A673 (cell line): ENCODE data around the gene SIRT2. TPM values are rescaled to one million over a fixed set of nuclear protein-coding genes. Genes with fewer than 3 reads are reported as not detected.
A peak's percentile ranks its signal among the peaks of the same experiment; 100 is the strongest.

Source experiments
- BruUV-seq: library from RNA; stranded (reverse); fragments of 400-500 nt; replicated peaks from 2 replicates; lab custom pipeline; 2021; lab: Mats Ljungman, UMichigan
- CTCF ChIA-PET: fragments of 300-600 bp; sonication (Branson Sonifier 250); formaldehyde crosslinking; loops from one replicate; lab custom pipeline; 2022; ENCODE audit warnings: antibody characterized with exemption; lab: Charles Lee
- POLR2A ChIA-PET: fragments of 300-600 bp; sonication (Branson Sonifier 250); formaldehyde crosslinking; loops from one replicate; lab custom pipeline; 2022; ENCODE audit warnings: antibody characterized with exemption; ENCODE audit not compliant: low non-redundant PET; lab: Charles Lee
- DNase-seq: peaks from one replicate; pipeline ENCODE4 v3.0.0-alpha.2; 2015; ENCODE audit warnings: low spot score
- H3K27ac ChIP-seq: fragments of 200-600 bp; sonication (generic); 2 replicates; pipeline ENCODE4 v1.5.1; 2016; ENCODE audit warnings: mixed run types, low read depth, mild to moderate bottlenecking, mixed read lengths, antibody characterized with exemption, low read length; ENCODE audit not compliant: poor library complexity, severe bottlenecking
- H3K27me3 ChIP-seq: fragments of 200-600 bp; sonication (generic); replicated peaks from 2 replicates; pipeline ENCODE4 v1.6.1; 2017; ENCODE audit warnings: mixed run types, low read depth, mild to moderate bottlenecking, mixed read lengths, antibody characterized with exemption, low read length; ENCODE audit not compliant: insufficient read depth, poor library complexity
- H3K36me3 ChIP-seq: fragments of 200-600 bp; sonication (generic); 2 replicates; pipeline ENCODE4 v1.6.1; 2016; ENCODE audit warnings: mixed run types, mild to moderate bottlenecking, mixed read lengths, antibody characterized with exemption, low read length; ENCODE audit not compliant: insufficient read depth, poor library complexity, severe bottlenecking
- H3K4me1 ChIP-seq: fragments of 200-600 bp; sonication (generic); 2 replicates; pipeline ENCODE4 v1.6.1; 2017; ENCODE audit warnings: mixed run types, mild to moderate bottlenecking, mixed read lengths, antibody characterized with exemption, low read length; ENCODE audit not compliant: insufficient read depth, poor library complexity, severe bottlenecking
- H3K4me3 ChIP-seq: fragments of 200-600 bp; sonication (generic); 2 replicates; pipeline ENCODE4 v1.5.1; 2016; ENCODE audit warnings: low read depth, mixed run types, mild to moderate bottlenecking, mixed read lengths, low read length; ENCODE audit not compliant: poor library complexity, severe bottlenecking
- H3K9me3 ChIP-seq: fragments of 200-600 bp; sonication (generic); 2 replicates; pipeline ENCODE4 v1.6.1; 2016; ENCODE audit warnings: mixed run types, low read depth, mild to moderate bottlenecking, mixed read lengths, antibody characterized with exemption, low read length; ENCODE audit not compliant: poor library complexity, severe bottlenecking
- EZH2 ChIP-seq: fragments of 200-600 bp; sonication (generic); IDR thresholded peaks from 2 replicates; pipeline ENCODE4 v1.6.1; 2017; ENCODE audit warnings: borderline replicate concordance, low read depth, mild to moderate bottlenecking, mixed read lengths, antibody characterized with exemption, low read length; ENCODE audit not compliant: poor library complexity, severe bottlenecking
- intact Hi-C: fragments of 100-400 bp; cut with micrococcal nuclease; formaldehyde crosslinking; loops from one replicate; pipeline ENCODE4 v1.10.0; 2022; ENCODE audit not compliant: unreplicated experiment
- total RNA-seq: library from RNA; stranded (reverse); gene quantifications from 2 replicates; pipeline ENCODE4 v1.2.3, GENCODE V29; 2021
- TF ChIP-seq, protein P1 (sequence below): fragments of 300-800, 200-600 bp; sonication (generic); conservative IDR thresholded peaks from 2 replicates; pipeline ENCODE4 v1.5.1; 2017; ENCODE audit warnings: low read depth, mild to moderate bottlenecking, antibody characterized with exemption, low read length, moderate library complexity, mixed read lengths

The SIRT2 gene
- total RNA-seq, 1 experiment from 2014 or later, result 32.2 TPM

DNA sequence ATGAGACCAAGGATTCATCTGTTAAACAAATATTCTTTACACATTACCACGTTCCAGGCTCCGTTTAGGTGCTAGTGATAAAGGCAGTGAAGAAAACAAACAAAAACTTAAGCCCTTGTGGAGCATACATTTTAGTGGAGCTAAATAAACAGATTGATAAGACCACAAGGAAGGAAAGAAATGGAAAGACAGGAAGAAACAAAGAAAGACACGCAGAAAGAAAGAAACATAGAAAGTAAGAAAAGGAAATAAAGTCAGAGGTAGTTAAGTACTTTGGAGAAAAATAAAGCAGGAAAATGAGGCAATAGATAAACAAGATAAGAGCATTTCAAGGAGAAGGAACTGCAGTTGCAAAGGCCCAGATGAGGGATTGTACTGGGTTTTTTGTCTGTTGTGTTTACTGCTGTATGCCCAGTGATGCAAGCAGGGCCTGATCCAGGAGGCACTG lies 1.3 kb upstream of the SIRT2 start:
- intact Hi-C loops, result no loop called here
- TF ChIP-seq, protein P1, sequence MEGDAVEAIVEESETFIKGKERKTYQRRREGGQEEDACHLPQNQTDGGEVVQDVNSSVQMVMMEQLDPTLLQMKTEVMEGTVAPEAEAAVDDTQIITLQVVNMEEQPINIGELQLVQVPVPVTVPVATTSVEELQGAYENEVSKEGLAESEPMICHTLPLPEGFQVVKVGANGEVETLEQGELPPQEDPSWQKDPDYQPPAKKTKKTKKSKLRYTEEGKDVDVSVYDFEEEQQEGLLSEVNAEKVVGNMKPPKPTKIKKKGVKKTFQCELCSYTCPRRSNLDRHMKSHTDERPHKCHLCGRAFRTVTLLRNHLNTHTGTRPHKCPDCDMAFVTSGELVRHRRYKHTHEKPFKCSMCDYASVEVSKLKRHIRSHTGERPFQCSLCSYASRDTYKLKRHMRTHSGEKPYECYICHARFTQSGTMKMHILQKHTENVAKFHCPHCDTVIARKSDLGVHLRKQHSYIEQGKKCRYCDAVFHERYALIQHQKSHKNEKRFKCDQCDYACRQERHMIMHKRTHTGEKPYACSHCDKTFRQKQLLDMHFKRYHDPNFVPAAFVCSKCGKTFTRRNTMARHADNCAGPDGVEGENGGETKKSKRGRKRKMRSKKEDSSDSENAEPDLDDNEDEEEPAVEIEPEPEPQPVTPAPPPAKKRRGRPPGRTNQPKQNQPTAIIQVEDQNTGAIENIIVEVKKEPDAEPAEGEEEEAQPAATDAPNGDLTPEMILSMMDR, result no peak
- no peak for TF ChIP-seq EZH2
- Histone ChIP-seq H3K4me3 (peak overlapping the region; percentile 69), H3K36me3 (peaks cover 8% of the 10 kb centered on the region), H3K4me1 (peaks cover 4% of the 10 kb centered on the region), H3K27me3 (no peaks in the 10 kb centered on the region), H3K9me3 (no peaks in the 10 kb centered on the region), H3K27ac (peak overlapping the region; percentile 86)
- POLR2A ChIA-PET, result no interaction called here
- no peak for DNase-seq
- BruUV-seq, result no TSS peak
- CTCF ChIA-PET, result interaction anchor here (1.1 to 1.6 kb wide), 2 partner anchors 13 to 498 kb away, joined by 5 to 7 read pairs; partner anchors contain the start of gene FAM98C

DNA sequence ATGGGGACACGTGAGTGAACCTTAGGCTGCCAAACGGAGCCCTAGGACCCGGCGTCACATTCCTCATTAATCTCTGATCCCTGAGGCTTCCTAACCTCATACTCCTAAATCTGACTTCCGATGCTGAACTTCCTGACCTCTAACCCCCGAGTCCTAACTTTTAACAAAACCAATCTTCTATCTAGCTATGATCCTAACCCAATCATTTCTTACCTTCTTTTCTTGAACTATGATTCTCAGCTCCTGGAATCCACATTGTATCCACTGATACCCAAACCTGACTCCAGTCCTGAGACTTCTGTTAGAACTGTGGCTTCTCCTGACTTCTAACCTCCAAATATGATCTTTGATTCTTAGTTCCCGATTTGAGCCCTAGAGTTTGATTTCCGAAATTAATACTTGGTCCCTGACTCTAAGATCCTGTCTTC lies 798 bp upstream of the SIRT2 start:
- no peaks in the 10 kb centered on the region for H3K9me3 ChIP-seq
- H3K27ac ChIP-seq, result peak overlapping the region; percentile 86
- BruUV-seq, result TSS peak; percentile 74
- ChIA-PET CTCF (interaction anchor here (0.6 to 1.6 kb wide), 4 partner anchors 12 to 509 kb away, joined by 3 to 7 read pairs (median 4); partner anchors contain the start of genes FAM98C, MRPS12 and SARS2), POLR2A (interaction anchor here (0.7 to 1.0 kb wide), 2 partner anchors 31 to 281 kb away, joined by 3 read pairs; partner anchors contain the start of genes EIF3K, MRPS12 and SARS2)
- no peaks in the 10 kb centered on the region for H3K27me3 ChIP-seq
- peaks cover 4% of the 10 kb centered on the region for H3K4me1 ChIP-seq
- DNase-seq, result no peak
- TF ChIP-seq, protein P1, result no peak
- no peak for TF ChIP-seq EZH2
- intact Hi-C loops, result no loop called here
- peaks cover 4% of the 10 kb centered on the region for H3K36me3 ChIP-seq
- peak overlapping the region; percentile 69 for H3K4me3 ChIP-seq

DNA sequence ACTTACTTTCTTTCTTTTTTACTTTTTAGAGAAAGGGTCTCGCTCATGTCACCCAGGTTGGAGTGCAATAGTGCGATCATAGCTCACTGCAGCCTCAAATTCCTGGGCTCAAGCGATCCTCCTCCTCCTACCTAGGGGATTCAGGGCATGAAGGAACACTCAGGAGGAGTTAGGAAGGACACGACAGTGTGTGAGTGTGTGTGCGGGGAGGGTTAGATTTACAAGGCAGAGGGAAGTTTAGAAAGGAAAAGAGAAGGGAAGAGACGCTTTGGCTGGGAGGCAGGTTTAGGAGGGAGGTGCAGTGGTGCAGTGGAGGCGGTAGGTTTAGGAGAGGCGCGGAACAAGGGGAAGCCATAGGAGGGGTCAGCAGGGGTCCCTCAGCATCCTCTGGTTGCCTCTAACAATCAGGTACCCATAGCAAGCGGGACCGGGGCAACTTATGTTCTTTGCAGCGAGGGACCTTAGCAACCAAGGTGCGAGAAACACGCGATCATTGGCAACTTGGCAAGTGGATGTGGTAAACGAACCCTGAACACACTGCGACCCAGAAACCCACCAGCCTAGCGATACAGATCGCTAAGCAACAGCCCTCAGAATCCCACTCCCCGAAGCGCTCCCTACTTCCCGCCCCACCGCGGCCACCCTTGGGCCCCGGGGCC lies 501 bp downstream of the SIRT2 start:
- DNase-seq, result no peak
- CTCF ChIA-PET, result no interaction called here

More for the DNA sequence above, 501 bp downstream of the SIRT2 start:
- POLR2A ChIA-PET, result no interaction called here
- H3K9me3 ChIP-seq, result no peaks in the 10 kb centered on the region
- TF ChIP-seq, protein P1, result no peak
- TF ChIP-seq EZH2, result no peak
- intact Hi-C loops, result loop anchor here (2.0 kb wide), 1 partner anchor 48 kb away; no protein-coding TSS in a partner anchor
- TSS peak; percentile 37 for BruUV-seq
- peak overlapping the region; percentile 69 for H3K4me3 ChIP-seq
- no peaks in the 10 kb centered on the region for H3K36me3 ChIP-seq
- peak overlapping the region; percentile 62 for H3K27ac ChIP-seq
- H3K27me3 ChIP-seq, result no peaks in the 10 kb centered on the region
- H3K4me1 ChIP-seq, result peaks cover 4% of the 10 kb centered on the region
